Esophagus squamous epithelium (tissue), 5 donors: ENCODE measurements around the gene RBBP8NL. TPM values are rescaled to one million over a fixed set of nuclear protein-coding genes. Genes with fewer than 3 reads are reported as not detected.

Experiments
- DNase-seq: peaks from one replicate; lab custom pipeline; 2025; lab: John Stamatoyannopoulos, UW
- H3K27ac ChIP-seq, 4 donors: fragments of 200-600 bp; sonication (generic); one replicate each; pipeline ENCODE4 v1.5.1; 2016 to 2019; ENCODE audit warnings: mild to moderate bottlenecking in 1 of 4
- H3K27me3 ChIP-seq, 4 donors: fragments of 200-600 bp; sonication (generic); 1 replicate in 3 of 4; 2 replicates in 1 of 4; pipeline versions ENCODE4 v1.5.1 to v1.6.0; 2017 to 2021; ENCODE audit warnings: antibody characterized with exemption in 1 of 4
- H3K36me3 ChIP-seq, 3 donors: fragments of 200-600 bp; sonication (generic); one replicate each; pipeline ENCODE4 v1.5.1; 2016 to 2019
- H3K4me1 ChIP-seq, 3 donors: fragments of 200-600 bp; sonication (generic); one replicate each; pipeline ENCODE4 v1.5.1; 2017 to 2019
- H3K4me3 ChIP-seq, 4 donors: fragments of 200-600 bp; sonication (generic); 1 replicate in 3 of 4; 2 replicates in 1 of 4; pipeline ENCODE4 v1.5.1; 2016 to 2019; ENCODE audit warnings: mild to moderate bottlenecking in 2 of 4, moderate library complexity in 1 of 4
- H3K9me3 ChIP-seq, 3 donors: fragments of 200-600 bp; sonication (generic); one replicate each; pipeline ENCODE4 v1.5.1; 2016 to 2019
- POLR2A ChIP-seq, 4 donors: fragments of 450-650 bp; IDR thresholded peaks; one replicate each; pipeline ENCODE4 v1.6.1; 2017; ENCODE audit warnings: antibody characterized with exemption in 4 of 4, mild to moderate bottlenecking in 4 of 4, moderate library complexity in 3 of 4
- WGBS, 2 donors: methylation state at CpG; one replicate each; pipeline ENCODE4 v1.1.5; 2018; 5-methylcytosine and 5-hydroxymethylcytosine counted together
- intact Hi-C: fragments of 100-400 bp; cut with DNase I; formaldehyde crosslinking; loops from one replicate; pipeline ENCODE4 v1.15.0; 2022
- total RNA-seq, 4 donors: library from RNA; depleted of rRNA; stranded (reverse); fragments of >200 nt; gene quantifications; one replicate each; pipeline ENCODE4 v1.1.0, GENCODE V29; 2016
- TF ChIP-seq, protein P1 (sequence below), 6 experiments: fragments of 450-650 bp in 4 of 6; fragments of 200-600 bp in 2 of 6; sonication (generic) in 2 of 6; IDR thresholded peaks; one replicate each; pipeline ENCODE4 v1.5.1; 2016 to 2019; ENCODE audit warnings: antibody characterized with exemption in 6 of 6, mild to moderate bottlenecking in 4 of 6, moderate library complexity in 4 of 6
- donor health status: DM: yes; HTN: yes; CAD: no.

Gene RBBP8NL
- total RNA-seq, 4 donors from 2014 or later = 1.1 to 6.2 (median 4.0) TPM

- peaks cover 0 to 18% (median 0%) of the 10 kb centered on the region in 3 donors for H3K4me1 ChIP-seq
- H3K4me3 ChIP-seq = no peak overlapping the region
- H3K27me3 ChIP-seq = peaks cover 0 to 72% (median 0%) of the 10 kb centered on the region in 4 donors
- no peak overlapping the region for H3K27ac ChIP-seq
- intact Hi-C loops = no loop called here
- no peak for DNase-seq
- WGBS, 2 donors = 48 to 49% methylated on average over 17 to 25 of the region's 32 CpGs
- no peaks in the 10 kb centered on the region for H3K36me3 ChIP-seq
- no peaks in the 10 kb centered on the region for H3K9me3 ChIP-seq
- TF ChIP-seq, protein P1, sequence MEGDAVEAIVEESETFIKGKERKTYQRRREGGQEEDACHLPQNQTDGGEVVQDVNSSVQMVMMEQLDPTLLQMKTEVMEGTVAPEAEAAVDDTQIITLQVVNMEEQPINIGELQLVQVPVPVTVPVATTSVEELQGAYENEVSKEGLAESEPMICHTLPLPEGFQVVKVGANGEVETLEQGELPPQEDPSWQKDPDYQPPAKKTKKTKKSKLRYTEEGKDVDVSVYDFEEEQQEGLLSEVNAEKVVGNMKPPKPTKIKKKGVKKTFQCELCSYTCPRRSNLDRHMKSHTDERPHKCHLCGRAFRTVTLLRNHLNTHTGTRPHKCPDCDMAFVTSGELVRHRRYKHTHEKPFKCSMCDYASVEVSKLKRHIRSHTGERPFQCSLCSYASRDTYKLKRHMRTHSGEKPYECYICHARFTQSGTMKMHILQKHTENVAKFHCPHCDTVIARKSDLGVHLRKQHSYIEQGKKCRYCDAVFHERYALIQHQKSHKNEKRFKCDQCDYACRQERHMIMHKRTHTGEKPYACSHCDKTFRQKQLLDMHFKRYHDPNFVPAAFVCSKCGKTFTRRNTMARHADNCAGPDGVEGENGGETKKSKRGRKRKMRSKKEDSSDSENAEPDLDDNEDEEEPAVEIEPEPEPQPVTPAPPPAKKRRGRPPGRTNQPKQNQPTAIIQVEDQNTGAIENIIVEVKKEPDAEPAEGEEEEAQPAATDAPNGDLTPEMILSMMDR (IDR thresholded peaks at IDR 0.05) = no peak
- TF ChIP-seq POLR2A (IDR thresholded peaks at IDR 0.05) = no peak
Measured at GRCh38 chr20:62433658-62434497, 6.5 kb upstream of the RBBP8NL start.

DNA sequence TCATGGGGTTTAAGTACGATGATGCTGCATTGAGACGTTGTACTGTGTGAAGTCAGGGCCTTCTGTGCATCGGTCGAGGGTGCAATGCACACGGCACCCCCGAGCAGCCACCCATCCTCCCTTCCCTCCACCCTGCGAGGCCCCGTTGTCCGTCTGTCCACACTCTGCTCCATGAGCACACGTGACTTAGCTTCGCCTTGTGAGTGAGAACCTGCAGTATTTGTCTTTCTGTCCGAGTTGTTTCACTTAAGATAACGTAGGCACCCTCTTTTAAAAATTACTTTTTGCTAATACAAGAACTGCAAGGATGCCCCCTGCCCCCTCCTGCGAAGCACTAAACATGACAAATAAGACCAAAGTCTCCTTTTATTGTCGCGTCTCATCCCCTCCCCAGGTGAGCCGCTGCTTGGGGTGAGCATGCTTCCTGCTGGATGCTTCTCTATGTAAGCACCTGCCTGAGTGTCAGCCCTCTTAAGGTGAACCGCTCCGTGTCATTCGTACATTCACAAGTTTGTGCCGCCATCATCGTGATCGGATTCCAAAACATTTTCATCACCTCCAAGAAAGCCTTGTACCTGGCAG lies 3.6 kb upstream of the RBBP8NL start:
- Histone ChIP-seq H3K4me3 (no peak overlapping the region), H3K36me3 (no peaks in the 10 kb centered on the region), H3K27ac (no peak overlapping the region), H3K27me3 (peaks cover 0 to 63% (median 0%) of the 10 kb centered on the region in 4 donors), H3K4me1 (peaks cover 6 to 37% (median 12%) of the 10 kb centered on the region in 3 donors), H3K9me3 (no peaks in the 10 kb centered on the region)
- TF ChIP-seq, protein P1 (IDR thresholded peaks at IDR 0.05) = no peak
- no peak for TF ChIP-seq POLR2A (IDR thresholded peaks at IDR 0.05)
- 67 to 81% methylated on average over 21 to 23 of the region's 23 CpGs for WGBS, 2 donors
- DNase-seq = no peak
- intact Hi-C loops = no loop called here

- no peak overlapping the region for H3K27ac ChIP-seq
- H3K9me3 ChIP-seq = no peaks in the 10 kb centered on the region
- H3K4me1 ChIP-seq = peaks cover 6 to 37% (median 12%) of the 10 kb centered on the region in 3 donors
- intact Hi-C loops = no loop called here
- H3K27me3 ChIP-seq = peaks cover 0 to 59% (median 0%) of the 10 kb centered on the region in 4 donors
- H3K36me3 ChIP-seq = no peaks in the 10 kb centered on the region
- no peak for DNase-seq
- TF ChIP-seq, protein P1 (IDR thresholded peaks at IDR 0.05) = no peak
- TF ChIP-seq POLR2A (IDR thresholded peaks at IDR 0.05) = no peak
- WGBS, 2 donors = 44 to 63% methylated on average over 2 to 5 of the region's 10 CpGs
- H3K4me3 ChIP-seq = no peak overlapping the region
Measured at GRCh38 chr20:62430311-62430853, 3.0 kb upstream of the RBBP8NL start.

GRCh38 chr20:62429455-62430310 lies 2.3 kb upstream of the RBBP8NL start:
- H3K4me3 ChIP-seq = no peak overlapping the region
- no peaks in the 10 kb centered on the region for H3K9me3 ChIP-seq
- intact Hi-C loops = no loop called here
- H3K4me1 ChIP-seq = peaks cover 6 to 41% (median 12%) of the 10 kb centered on the region in 3 donors
- no peaks in the 10 kb centered on the region for H3K36me3 ChIP-seq
- H3K27ac ChIP-seq = no peak overlapping the region
- TF ChIP-seq, protein P1 (IDR thresholded peaks at IDR 0.05) = no peak
- no peak for TF ChIP-seq POLR2A (IDR thresholded peaks at IDR 0.05)
- DNase-seq = no peak
- 85 to 100% methylated on average over 2 to 5 of the region's 23 CpGs for WGBS, 2 donors
- H3K27me3 ChIP-seq = peaks cover 0 to 58% (median 0%) of the 10 kb centered on the region in 4 donors
